Inferior parietal cortex (tissue), 1 donor: Measurements from ENCODE around the gene ACHE.
"Not testable (repeated sequence)": the region's sequence is repeated elsewhere in the genome, so short reads cannot be mapped to it uniquely, and the experiment has no call there.

Experiments
- DNase-seq: peaks from one replicate; pipeline ENCODE4 v3.0.0-alpha.2; 2016; ENCODE audit errors: extremely low spot score

Gene ACHE

GRCh38 chr7:100861616-100861985, 34.1 kb downstream of the ACHE start:
- no peak for DNase-seq

- DNase-seq, result no peak
These were observed 34.7 kb downstream of the ACHE start for GRCh38 chr7:100860702-100861615.

- DNase-seq, result no peak
These were observed 35.8 kb downstream of the ACHE start for GRCh38 chr7:100859856-100860255.

- DNase-seq, result no peak
These were observed 38.8 kb downstream of the ACHE start for GRCh38 chr7:100856871-100857282.

GRCh38 chr7:100855515-100855914, 40.2 kb downstream of the ACHE start:
- no peak for DNase-seq

GRCh38 chr7:100854899-100855298, 40.8 kb downstream of the ACHE start:
- not testable (repeated sequence) for DNase-seq

- no peak for DNase-seq
These were observed 41.4 kb downstream of the ACHE start for GRCh38 chr7:100854146-100854895.

- peak; percentile 85 for DNase-seq
These were observed 43.4 kb downstream of the ACHE start, which contains the start of gene SLC12A9 for GRCh38 chr7:100852048-100852872. TSS of gene SLC12A9 (plus strand) at chr7:100852713. CDS start at chr7:100854198, 1,485 bp downstream.

GRCh38 chr7:100847360-100847759, 48.3 kb downstream of the ACHE start:
- DNase-seq, result no peak

GRCh38 chr7:100840470-100841100, 55.1 kb downstream of the ACHE start:
- no peak for DNase-seq
